ENCODE data around the gene ERC1. TPM values are rescaled to one million over a fixed set of nuclear protein-coding genes. Genes with fewer than 3 reads are reported as not detected.

ERC1 gene
- total and polyA plus RNA-seq, 9 of the 15 experiments (the other 6 are each of a cell fraction or from before 2014, with no cell fraction given): 0.74 to 11.8 (median 4.8) TPM

DNA sequence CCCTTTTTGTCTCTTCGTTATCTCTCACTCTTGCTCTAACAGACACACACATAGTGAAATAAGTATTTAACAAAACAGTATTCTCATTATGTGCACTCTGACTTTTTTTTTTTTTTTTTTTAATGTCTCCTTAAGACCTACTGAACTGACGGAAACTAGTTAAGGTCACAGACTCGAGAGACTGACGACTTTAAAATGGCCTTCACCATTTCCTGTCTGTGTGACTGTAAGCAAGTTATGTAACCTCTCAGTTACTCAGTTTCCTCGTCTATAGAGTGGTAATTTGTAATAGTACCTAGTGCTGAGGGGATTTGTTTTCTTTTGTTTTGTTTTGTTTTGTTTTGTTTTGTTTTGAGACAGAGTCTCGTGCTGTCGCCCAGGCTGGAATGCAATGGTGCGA lies 318.6 kb downstream of the ERC1 start:
- no peaks in the 10 kb centered on the region for H4K20me1 ChIP-seq (replicated peaks; ENCODE audit: control insufficient read depth, insufficient read depth, low read length)
- no peak overlapping the region for H3K9ac ChIP-seq (ENCODE audit: insufficient read depth in 1 of 2, low read depth in 2 of 2, low read length in 2 of 2)
- H3K4me3 ChIP-seq: no peak overlapping the region
- H3K27ac ChIP-seq (ENCODE audit: extremely low read depth, low read depth, low read length): no peak overlapping the region
- 68% methylated on average over 6 of the region's 8 CpGs for WGBS (ENCODE audit: insufficient coverage, low coverage, missing lambda C conversion rate)
- ChIA-PET CTCF (ENCODE audit: low intra/inter-chr PET ratio) (no interaction called here), POLR2A (no interaction called here)
- in situ Hi-C loops (cut with MboI): no loop called here
- intact Hi-C loops (cut with micrococcal nuclease): no loop called here
- no peaks in the 10 kb centered on the region for H3K9me1 ChIP-seq (ENCODE audit: control insufficient read depth, insufficient read depth, low read length)
- no peaks in the 10 kb centered on the region for H3K27me3 ChIP-seq (ENCODE audit: control insufficient read depth in 2 of 2, insufficient read depth in 2 of 2, low read length in 2 of 2)
- BruUV-seq (replicated peaks): no TSS peak
- TF ChIP-seq, protein P1, sequence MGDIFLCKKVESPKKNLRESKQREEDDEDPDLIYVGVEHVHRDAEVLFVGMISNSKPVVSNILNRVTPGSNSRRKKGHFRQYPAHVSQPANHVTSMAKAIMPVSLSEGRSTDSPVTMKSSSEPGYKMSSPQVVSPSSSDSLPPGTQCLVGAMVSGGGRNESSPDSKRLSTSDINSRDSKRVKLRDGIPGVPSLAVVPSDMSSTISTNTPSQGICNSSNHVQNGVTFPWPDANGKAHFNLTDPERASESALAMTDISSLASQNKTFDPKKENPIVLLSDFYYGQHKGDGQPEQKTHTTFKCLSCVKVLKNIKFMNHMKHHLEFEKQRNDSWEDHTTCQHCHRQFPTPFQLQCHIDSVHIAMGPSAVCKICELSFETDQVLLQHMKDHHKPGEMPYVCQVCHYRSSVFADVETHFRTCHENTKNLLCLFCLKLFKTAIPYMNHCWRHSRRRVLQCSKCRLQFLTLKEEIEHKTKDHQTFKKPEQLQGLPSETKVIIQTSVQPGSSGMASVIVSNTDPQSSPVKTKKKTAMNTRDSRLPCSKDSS (IDR thresholded peaks at IDR 0.05; ENCODE audit: low read depth, partially characterized antibody): no peak
- TF ChIP-seq, protein P2, sequence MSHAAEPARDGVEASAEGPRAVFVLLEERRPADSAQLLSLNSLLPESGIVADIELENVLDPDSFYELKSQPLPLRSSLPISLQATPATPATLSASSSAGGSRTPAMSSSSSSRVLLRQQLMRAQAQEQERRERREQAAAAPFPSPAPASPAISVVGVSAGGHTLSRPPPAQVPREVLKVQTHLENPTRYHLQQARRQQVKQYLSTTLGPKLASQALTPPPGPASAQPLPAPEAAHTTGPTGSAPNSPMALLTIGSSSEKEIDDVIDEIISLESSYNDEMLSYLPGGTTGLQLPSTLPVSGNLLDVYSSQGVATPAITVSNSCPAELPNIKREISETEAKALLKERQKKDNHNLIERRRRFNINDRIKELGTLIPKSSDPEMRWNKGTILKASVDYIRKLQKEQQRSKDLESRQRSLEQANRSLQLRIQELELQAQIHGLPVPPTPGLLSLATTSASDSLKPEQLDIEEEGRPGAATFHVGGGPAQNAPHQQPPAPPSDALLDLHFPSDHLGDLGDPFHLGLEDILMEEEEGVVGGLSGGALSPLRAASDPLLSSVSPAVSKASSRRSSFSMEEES (CRISPR knock-in tag; IDR thresholded peaks at IDR 0.05): no peak
- no peak for TF ChIP-seq BCOR (IDR thresholded peaks at IDR 0.05)
- TF ChIP-seq ID3 (CRISPR knock-in tag; IDR thresholded peaks at IDR 0.05): no peak
- no peak for TF ChIP-seq ID3 (tag; IDR thresholded peaks at IDR 0.05)
- TF ChIP-seq BRD9 (IDR thresholded peaks at IDR 0.05; ENCODE audit: low read depth, partially characterized antibody): no peak
- FAIRE-seq (no peak), ATAC-seq (no peak), DNase-seq (ENCODE audit: extremely low read depth in 1 of 4, low spot score in 3 of 4) (no peak)
- peaks cover 7 to 35% of the 10 kb centered on the region in 2 experiments for H3K4me1 ChIP-seq (replicated peaks in 1 of 2; ENCODE audit: control insufficient read depth in 2 of 2, insufficient read depth in 2 of 2, low read length in 2 of 2)
- no peak overlapping the region for H3K4me2 ChIP-seq (ENCODE audit: insufficient read depth, low read length)
- no peak overlapping the region for H2AFZ ChIP-seq (ENCODE audit: low read depth, low read length)
- no peaks in the 10 kb centered on the region for H3K9me3 ChIP-seq (replicated peaks; ENCODE audit: control insufficient read depth, insufficient read depth, low read depth, low read length)
- H3K79me2 ChIP-seq (ENCODE audit: control insufficient read depth, insufficient read depth, low read length): no peaks in the 10 kb centered on the region
- H3K36me3 ChIP-seq (ENCODE audit: control insufficient read depth, insufficient read depth, low read length): no peaks in the 10 kb centered on the region

All from K562 (cell line).